Neuronal stem cell (in vitro differentiated cells): ENCODE measurements around the gene HOXD3.

Experiments
- DNase-seq: peaks from one replicate; pipeline ENCODE4 v3.0.0-alpha.2; 2013; ENCODE audit warnings: low spot score
- H2AFZ ChIP-seq: one replicate; pipeline ENCODE4 v1.6.1; 2013; ENCODE audit warnings: mild to moderate bottlenecking, low read length, inconsistent platforms
- H2AK5ac ChIP-seq: 2 replicates; pipeline ENCODE4 v1.6.1; 2013; ENCODE audit warnings: low read depth, mild to moderate bottlenecking, inconsistent platforms, low read length, moderate library complexity, mixed read lengths
- H2BK120ac ChIP-seq: 2 replicates; pipeline ENCODE4 v1.6.1; 2013; ENCODE audit warnings: low read depth, mild to moderate bottlenecking, inconsistent platforms, low read length, moderate library complexity, mixed read lengths
- H2BK12ac ChIP-seq: one replicate; pipeline ENCODE4 v1.6.1; 2013; ENCODE audit warnings: low read length, inconsistent platforms
- H2BK15ac ChIP-seq: 2 replicates; pipeline ENCODE4 v1.6.1; 2013; ENCODE audit warnings: mild to moderate bottlenecking, low read length, inconsistent platforms, mixed read lengths
- H2BK5ac ChIP-seq: one replicate; pipeline ENCODE4 v1.6.1; 2013; ENCODE audit warnings: inconsistent platforms, mild to moderate bottlenecking, low read length, moderate library complexity
- H3K14ac ChIP-seq: one replicate; pipeline ENCODE4 v1.6.1; 2013; ENCODE audit warnings: low read length, inconsistent platforms
- H3K18ac ChIP-seq: 2 replicates; pipeline ENCODE4 v1.6.1; 2013; ENCODE audit warnings: low read length, inconsistent platforms
- H3K23ac ChIP-seq: 2 replicates; pipeline ENCODE4 v1.6.1; 2013; ENCODE audit warnings: low read depth, mild to moderate bottlenecking, mixed read lengths, low read length, inconsistent platforms; ENCODE audit not compliant: poor library complexity
- H3K27ac ChIP-seq: replicated peaks from 3 replicates; pipeline ENCODE4 v1.5.1; 2013; ENCODE audit warnings: low read length, inconsistent platforms
- H3K27me3 ChIP-seq, 3 experiments: 2 replicates each; pipeline ENCODE4 v1.6.1; 2013; ENCODE audit warnings: low read length in 3 of 3, mild to moderate bottlenecking in 2 of 3, inconsistent platforms in 1 of 3, low read depth in 1 of 3, mixed read lengths in 1 of 3, moderate library complexity in 1 of 3; ENCODE audit not compliant: control insufficient read depth in 3 of 3, insufficient read depth in 3 of 3
- H3K36me3 ChIP-seq, 2 donors: replicated peaks in 1 of 2; 2 replicates each; pipeline ENCODE4 v1.6.1; 2013; ENCODE audit warnings: low read length in 2 of 2; ENCODE audit not compliant: control insufficient read depth in 2 of 2, insufficient read depth in 2 of 2
- H3K4ac ChIP-seq: 2 replicates; pipeline ENCODE4 v1.6.1; 2013; ENCODE audit warnings: inconsistent platforms, mild to moderate bottlenecking, low read length, moderate library complexity
- H3K4me1 ChIP-seq, 2 donors: 1 replicate in 1 of 2; 2 replicates in 1 of 2; pipeline ENCODE4 v1.6.1; 2013; ENCODE audit warnings: low read length in 2 of 2, low read depth in 1 of 2; ENCODE audit not compliant: control insufficient read depth in 2 of 2, insufficient read depth in 1 of 2
- H3K4me2 ChIP-seq: one replicate; pipeline ENCODE4 v1.6.1; 2013; ENCODE audit warnings: mild to moderate bottlenecking, low read length, inconsistent platforms; ENCODE audit not compliant: insufficient read depth, poor library complexity, severe bottlenecking
- H3K4me3 ChIP-seq, 2 donors: 2 replicates each; pipeline ENCODE4 v1.5.1; 2013; ENCODE audit warnings: low read length in 2 of 2, mild to moderate bottlenecking in 2 of 2, inconsistent platforms in 1 of 2, moderate library complexity in 1 of 2
- H3K79me1 ChIP-seq: one replicate; pipeline ENCODE4 v1.6.1; 2013; ENCODE audit warnings: low read depth, mild to moderate bottlenecking, inconsistent platforms, low read length, moderate library complexity
- H3K9ac ChIP-seq: one replicate; pipeline ENCODE4 v1.6.1; 2013; ENCODE audit warnings: mild to moderate bottlenecking, low read depth, low read length, inconsistent platforms; ENCODE audit not compliant: poor library complexity
- H3K9me3 ChIP-seq, 2 donors: replicated peaks in 1 of 2; 2 replicates each; pipeline versions ENCODE3 to v1.6.1; 2013; ENCODE audit warnings: low read length in 2 of 2, mild to moderate bottlenecking in 2 of 2, inconsistent platforms in 1 of 2, low read depth in 1 of 2, mixed read lengths in 1 of 2, moderate library complexity in 1 of 2; ENCODE audit not compliant: control insufficient read depth in 2 of 2, insufficient read depth in 1 of 2
- H4K8ac ChIP-seq: one replicate; pipeline ENCODE4 v1.6.1; 2013; ENCODE audit warnings: low read depth, mild to moderate bottlenecking, inconsistent platforms, low read length, moderate library complexity
- H4K91ac ChIP-seq: one replicate; pipeline ENCODE4 v1.6.1; 2013; ENCODE audit warnings: low read length, low read depth, mild to moderate bottlenecking, inconsistent platforms; ENCODE audit not compliant: poor library complexity
- WGBS, 2 donors: extraction: QIAGEN DNeasy Blood & Tissue Kit; methylation state at CpG; one replicate each; pipeline ENCODE4 v1.1.7; 2013; ENCODE audit warnings: missing lambda C conversion rate in 2 of 2, mixed read lengths in 1 of 2; ENCODE audit not compliant: insufficient read length in 2 of 2, insufficient replicate concordance in 1 of 2; ENCODE audit errors: extremely low coverage in 2 of 2; 5-methylcytosine and 5-hydroxymethylcytosine counted together

The HOXD3 gene

DNA sequence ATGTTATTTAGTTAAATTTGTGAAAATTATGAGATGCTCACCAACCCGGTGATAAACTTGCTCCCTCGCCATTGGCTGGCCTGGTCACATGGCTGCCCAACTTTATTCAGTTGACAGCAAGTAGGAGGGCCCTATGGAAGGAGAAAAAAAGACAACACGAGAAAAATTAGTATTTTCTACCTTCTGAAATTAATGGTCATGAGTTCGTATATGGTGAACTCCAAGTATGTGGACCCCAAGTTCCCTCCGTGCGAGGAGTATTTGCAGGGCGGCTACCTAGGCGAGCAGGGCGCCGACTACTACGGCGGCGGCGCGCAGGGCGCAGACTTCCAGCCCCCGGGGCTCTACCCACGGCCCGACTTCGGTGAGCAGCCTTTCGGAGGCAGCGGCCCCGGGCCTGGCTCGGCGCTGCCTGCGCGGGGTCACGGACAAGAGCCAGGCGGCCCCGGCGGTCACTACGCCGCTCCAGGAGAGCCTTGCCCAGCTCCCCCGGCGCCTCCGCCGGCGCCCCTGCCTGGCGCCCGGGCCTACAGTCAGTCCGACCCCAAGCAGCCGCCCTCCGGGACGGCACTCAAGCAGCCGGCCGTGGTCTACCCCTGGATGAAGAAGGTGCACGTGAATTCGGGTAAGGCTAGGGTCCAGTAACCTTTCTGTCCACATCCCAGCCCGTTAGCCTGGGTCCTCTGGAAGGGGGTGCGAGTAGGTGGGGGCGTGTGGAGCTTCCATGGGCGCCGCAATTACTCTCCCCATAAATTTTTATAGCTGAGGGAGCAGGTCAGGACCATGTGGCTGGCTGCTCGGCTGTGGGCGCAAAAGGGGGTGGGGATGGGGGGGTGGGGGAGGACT is 5.4 kb upstream of the HOXD3 start, which contains the start of gene HOXD4:
Gene HOXD4 (plus strand): TSS at position 109 of the 846 bp plus-strand sequence. CDS start 84 bp downstream, at position 193.
- no CpG with 5 or more reads among the region's 55 CpGs for WGBS, 2 donors
- Histone ChIP-seq H4K8ac (no peak within 1 kb of the TSS), H3K4ac (no peak within 1 kb of the TSS), H3K4me1 (no peaks in the 10 kb centered on the region), H3K9me3 (peaks cover 0 to 11% of the 10 kb centered on the region in 2 donors), H3K27ac (no peak within 1 kb of the TSS), H2BK15ac (no peak within 1 kb of the TSS), H3K79me1 (no peaks in the 10 kb centered on the region), H3K23ac (peak within 1 kb of the TSS; percentile 59), H4K91ac (no peak within 1 kb of the TSS), H3K36me3 (no peaks in the 10 kb centered on the region), H3K9ac (no peak within 1 kb of the TSS), H3K27me3 (peaks cover 69 to 100% (median 97%) of the 10 kb centered on the region in 3 experiments), H2BK120ac (no peak within 1 kb of the TSS), H2AK5ac (no peak within 1 kb of the TSS), H3K14ac (no peak within 1 kb of the TSS), H3K4me2 (no peak within 1 kb of the TSS), H3K4me3 (no peak within 1 kb of the TSS), H2AFZ (peak within 1 kb of the TSS; percentile 54), H2BK5ac (no peak within 1 kb of the TSS), H3K18ac (no peak within 1 kb of the TSS), H2BK12ac (no peak within 1 kb of the TSS)
- no peak for DNase-seq

DNA sequence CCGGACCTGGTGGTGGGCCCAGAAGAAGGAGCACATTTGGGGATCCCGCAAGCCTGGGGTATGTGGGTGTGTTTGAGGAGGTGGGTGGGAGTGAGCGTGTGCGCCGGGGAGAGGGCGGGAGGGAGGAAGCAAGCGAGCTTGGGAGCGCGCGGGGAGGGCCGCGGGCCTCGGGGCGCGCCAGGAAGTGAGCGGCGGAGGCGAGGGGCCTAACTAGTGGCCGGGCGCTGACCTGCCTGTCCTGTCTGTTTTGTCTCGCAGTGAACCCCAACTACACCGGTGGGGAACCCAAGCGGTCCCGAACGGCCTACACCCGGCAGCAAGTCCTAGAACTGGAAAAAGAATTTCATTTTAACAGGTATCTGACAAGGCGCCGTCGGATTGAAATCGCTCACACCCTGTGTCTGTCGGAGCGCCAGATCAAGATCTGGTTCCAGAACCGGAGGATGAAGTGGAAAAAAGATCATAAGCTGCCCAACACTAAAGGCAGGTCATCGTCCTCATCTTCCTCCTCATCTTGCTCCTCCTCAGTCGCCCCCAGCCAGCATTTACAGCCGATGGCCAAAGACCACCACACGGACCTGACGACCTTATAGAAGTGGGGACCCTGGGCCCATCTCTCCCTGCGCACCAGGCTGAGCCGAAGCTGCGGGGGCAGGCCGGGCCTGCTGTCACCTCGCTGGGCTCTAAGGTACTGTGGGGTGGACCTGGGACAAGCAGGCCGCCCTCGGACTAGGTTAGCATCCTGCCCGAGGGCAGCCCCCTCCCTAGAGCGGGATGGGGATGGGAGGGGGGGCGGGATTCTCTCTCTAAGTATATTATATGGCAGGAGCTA is 4.5 kb upstream of the HOXD3 start:
- Histone ChIP-seq H3K79me1 (no peaks in the 10 kb centered on the region), H2AK5ac (no peak overlapping the region), H3K27ac (no peak overlapping the region), H3K23ac (no peak overlapping the region), H3K4me3 (no peak overlapping the region), H3K4me1 (peaks cover 0 to 2% of the 10 kb centered on the region in 2 donors), H3K18ac (no peak overlapping the region), H2BK15ac (no peak overlapping the region), H3K14ac (no peak overlapping the region), H3K9ac (no peak overlapping the region), H4K91ac (no peak overlapping the region), H4K8ac (no peak overlapping the region), H3K27me3 (peaks cover 74 to 100% (median 97%) of the 10 kb centered on the region in 3 experiments), H3K4ac (no peak overlapping the region), H3K9me3 (peaks cover 0 to 10% of the 10 kb centered on the region in 2 donors), H3K36me3 (no peaks in the 10 kb centered on the region), H2BK5ac (no peak overlapping the region), H2BK120ac (no peak overlapping the region), H3K4me2 (no peak overlapping the region), H2AFZ (peak overlapping the region; percentile 49), H2BK12ac (no peak overlapping the region)
- no peak for DNase-seq
- no CpG with 5 or more reads among the region's 48 CpGs for WGBS, 2 donors

DNA sequence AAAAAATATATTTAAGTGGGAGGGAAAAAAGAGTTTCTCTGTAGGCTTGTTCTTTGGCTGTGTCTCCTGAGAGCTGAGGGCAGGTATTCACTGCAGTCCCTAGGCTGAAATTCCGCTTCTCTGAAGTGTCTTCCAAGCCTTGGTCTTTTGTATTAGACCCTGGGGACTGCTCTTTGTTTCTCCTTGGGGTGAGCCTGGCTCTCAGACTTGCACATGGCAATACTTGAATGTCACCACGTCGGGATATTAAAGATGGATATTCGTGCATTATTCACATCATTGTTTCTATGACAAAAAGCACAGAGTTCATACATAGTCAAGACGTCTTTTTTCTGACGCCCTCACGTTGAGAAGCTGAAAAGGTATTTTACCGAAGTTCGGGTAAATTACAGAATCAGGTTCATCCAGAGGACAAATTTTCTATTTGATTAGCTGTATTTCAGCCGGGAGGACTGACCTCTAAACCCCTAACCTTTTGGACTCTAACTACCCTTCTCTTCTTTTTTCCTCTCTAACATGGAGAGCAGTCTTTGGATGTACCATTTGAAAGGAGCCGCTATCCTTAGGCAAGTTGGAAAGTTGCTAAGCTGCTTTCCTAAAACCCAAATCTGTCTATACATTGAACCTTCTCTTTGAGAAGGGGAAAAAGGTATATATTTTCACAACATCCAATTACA is 2.4 kb upstream of the HOXD3 start:
- Histone ChIP-seq H3K23ac (no peak overlapping the region), H2BK12ac (no peak overlapping the region), H4K8ac (no peak overlapping the region), H2AK5ac (no peak overlapping the region), H2BK5ac (no peak overlapping the region), H2AFZ (no peak overlapping the region), H2BK120ac (no peak overlapping the region), H3K9me3 (peaks cover 0 to 8% of the 10 kb centered on the region in 2 donors), H3K18ac (no peak overlapping the region), H2BK15ac (no peak overlapping the region), H3K79me1 (no peaks in the 10 kb centered on the region), H3K36me3 (no peaks in the 10 kb centered on the region), H3K4me2 (no peak overlapping the region), H3K4me1 (peaks cover 0 to 9% of the 10 kb centered on the region in 2 donors), H3K14ac (no peak overlapping the region), H4K91ac (no peak overlapping the region), H3K4ac (no peak overlapping the region), H3K27ac (no peak overlapping the region), H3K4me3 (no peak overlapping the region), H3K9ac (no peak overlapping the region), H3K27me3 (peaks cover 70 to 100% (median 97%) of the 10 kb centered on the region in 3 experiments)
- DNase-seq: no peak
- WGBS, 2 donors: no CpG with 5 or more reads among the region's 11 CpGs
